CD1c-positive myeloid dendritic cell (primary cell): Measurements from ENCODE around the gene QSER1.
"Not testable (repeated sequence)": the region's sequence is repeated elsewhere in the genome, so short reads cannot be mapped to it uniquely, and the experiment has no call there.

Experiments used
- DNase-seq: peaks from one replicate; pipeline ENCODE4 v3.0.0-alpha.2; 2016; ENCODE audit errors: extremely low spot score

QSER1 gene

GRCh38 chr11:32892355-32893092, at the start of gene QSER1:
QSER1 (plus strand) TSS chr11:32892811; CDS start chr11:32893126, 315 bp downstream.
- DNase-seq, result peak; percentile 77

- no peak for DNase-seq
Measured at GRCh38 chr11:32843544-32843943, 49.1 kb upstream of the QSER1 start.

GRCh38 chr11:32847511-32847910, 45.1 kb upstream of the QSER1 start:
- peak; percentile 76 for DNase-seq

GRCh38 chr11:32849761-32850160, 42.9 kb upstream of the QSER1 start:
- peak; percentile 36 for DNase-seq

DNA sequence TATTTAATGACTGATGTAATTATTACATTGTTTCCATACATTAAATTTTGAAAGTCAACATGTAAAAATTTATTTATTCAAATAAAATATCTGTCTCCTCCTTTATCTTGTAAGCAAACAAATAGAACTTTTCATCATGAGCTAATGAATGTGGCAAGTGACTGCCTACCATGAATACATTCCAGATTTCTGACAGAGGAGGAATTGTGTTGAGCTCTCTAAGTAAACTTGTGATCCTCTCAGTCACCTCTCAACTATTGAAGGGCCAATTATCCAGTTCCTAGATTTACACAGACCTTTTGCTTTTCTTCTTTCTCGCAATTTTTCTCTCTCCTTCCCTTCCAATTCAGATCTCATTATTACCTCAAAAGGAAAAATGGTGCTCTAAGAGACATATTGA, 41.4 kb upstream of the QSER1 start:
- DNase-seq, result no peak

- DNase-seq, result peak; percentile 57
Measured at GRCh38 chr11:32852207-32852606, 40.4 kb upstream of the QSER1 start.

- no peak for DNase-seq
Measured at GRCh38 chr11:32855601-32856000, 37.0 kb upstream of the QSER1 start.

GRCh38 chr11:32858731-32859130, 33.9 kb upstream of the QSER1 start:
- DNase-seq, result no peak

DNA sequence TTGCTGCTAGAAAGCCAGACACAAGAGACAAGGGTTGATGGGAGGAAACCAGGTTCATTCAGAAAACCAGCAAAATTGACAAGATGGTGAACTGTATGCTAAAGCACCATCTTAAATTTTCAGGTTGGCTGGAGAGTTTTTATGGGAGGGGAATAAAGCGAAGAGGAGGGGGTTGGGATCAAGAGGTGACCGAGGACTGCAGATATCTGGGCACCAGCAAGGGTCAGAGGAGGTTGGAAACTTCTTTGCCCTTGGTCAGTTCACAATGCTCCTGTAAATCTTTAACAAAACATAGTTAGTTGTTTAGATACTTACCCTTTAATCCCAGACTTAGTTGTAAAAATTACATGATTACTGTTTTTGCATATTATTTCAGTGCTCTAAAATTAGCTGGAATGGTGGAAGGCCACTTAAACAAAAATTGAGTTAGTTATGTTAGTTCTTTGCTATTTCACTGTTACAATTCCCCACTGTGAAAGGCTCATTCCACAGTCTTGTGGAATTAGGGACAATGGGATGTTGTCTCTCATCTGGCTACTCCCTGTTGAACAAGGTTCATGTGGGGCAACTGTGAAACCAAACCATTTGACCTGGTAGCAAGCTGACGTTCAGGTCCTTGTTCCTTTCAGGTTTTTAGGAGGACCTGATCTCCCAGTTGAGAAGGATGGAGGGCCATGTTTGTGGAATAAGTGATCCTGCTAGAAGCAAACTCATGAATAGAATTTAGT, 30.6 kb upstream of the QSER1 start:
- DNase-seq, result no peak

DNA sequence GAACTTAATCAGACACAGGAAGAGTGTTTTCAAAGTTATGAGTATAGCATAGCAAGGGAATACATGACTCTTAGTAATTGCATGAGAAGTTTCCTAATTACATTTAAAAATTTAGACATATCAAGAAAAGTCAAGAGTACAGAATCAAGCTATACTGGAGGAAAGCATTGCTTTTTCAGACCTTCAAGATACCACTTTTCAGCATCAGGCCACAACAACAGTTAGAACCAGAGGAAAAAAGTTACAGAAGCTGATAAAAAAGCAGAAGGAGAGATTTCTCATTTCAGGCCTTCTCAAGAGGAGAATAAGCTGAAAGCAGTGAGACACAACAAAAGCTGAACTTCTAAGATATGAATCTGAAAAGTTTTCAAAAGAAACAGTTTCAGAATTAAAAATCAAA, 28.1 kb upstream of the QSER1 start:
- no peak for DNase-seq

GRCh38 chr11:32868752-32869151, 23.9 kb upstream of the QSER1 start:
- DNase-seq, result not testable (repeated sequence)

- DNase-seq, result no peak
Measured at GRCh38 chr11:32870676-32871075, 21.9 kb upstream of the QSER1 start.

DNA sequence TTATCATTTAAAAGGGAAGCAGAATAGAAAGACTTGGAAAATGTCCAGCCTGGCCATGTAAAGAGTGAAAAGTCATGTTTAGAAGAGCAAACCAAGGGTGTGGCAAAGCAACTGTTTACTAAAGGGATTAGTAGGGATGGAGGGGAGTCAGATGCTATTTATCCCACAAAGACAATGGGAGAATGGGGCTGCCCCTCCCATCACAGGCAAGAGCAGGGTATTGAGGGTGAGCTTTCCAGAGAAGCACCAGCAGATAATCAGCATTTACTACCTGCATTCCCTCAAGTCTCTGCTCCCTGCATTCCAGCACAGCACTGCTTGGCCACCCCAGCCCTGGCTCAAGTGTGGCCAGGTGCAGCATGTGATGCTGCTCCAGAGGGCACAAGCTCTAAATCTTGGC, 18.5 kb upstream of the QSER1 start:
- no peak for DNase-seq

DNA sequence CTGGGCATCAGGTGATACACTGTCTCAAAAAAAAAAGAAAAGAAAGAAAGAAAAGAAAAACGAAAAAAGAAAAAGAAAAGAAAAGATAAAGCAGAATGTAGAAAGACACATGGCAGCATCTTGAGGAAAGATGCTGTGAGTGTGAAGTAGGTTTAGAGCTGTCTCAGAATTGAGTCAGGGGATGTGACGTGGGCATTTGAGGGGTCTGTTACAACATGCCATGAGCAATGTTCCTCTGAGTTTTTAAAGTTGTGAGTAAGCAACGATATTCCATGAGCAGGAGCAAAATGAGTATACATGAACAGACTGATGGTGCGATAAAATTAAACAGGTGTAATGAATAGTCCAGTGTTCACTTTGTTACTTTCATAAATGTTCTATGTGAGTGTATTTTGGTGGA, 11.3 kb upstream of the QSER1 start:
- DNase-seq, result no peak

DNA sequence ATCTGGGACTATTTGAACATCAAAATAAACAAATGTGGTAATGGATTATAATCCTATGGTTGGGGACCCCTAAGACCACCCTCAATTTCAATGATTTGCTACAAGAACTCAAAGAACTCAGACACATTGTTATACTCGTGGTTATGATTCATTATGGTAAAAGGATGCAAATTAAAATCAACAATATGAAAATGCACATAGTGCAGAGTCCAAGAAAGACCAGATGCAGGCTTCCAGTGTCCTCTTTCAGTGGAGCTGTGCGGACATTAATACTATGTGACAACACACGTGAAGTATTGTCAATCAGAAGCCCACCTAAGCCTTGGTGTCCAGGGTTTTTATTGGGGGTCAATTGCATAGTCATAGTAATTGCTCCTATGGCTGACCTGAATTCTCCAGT, 9.2 kb upstream of the QSER1 start:
- no peak for DNase-seq

DNA sequence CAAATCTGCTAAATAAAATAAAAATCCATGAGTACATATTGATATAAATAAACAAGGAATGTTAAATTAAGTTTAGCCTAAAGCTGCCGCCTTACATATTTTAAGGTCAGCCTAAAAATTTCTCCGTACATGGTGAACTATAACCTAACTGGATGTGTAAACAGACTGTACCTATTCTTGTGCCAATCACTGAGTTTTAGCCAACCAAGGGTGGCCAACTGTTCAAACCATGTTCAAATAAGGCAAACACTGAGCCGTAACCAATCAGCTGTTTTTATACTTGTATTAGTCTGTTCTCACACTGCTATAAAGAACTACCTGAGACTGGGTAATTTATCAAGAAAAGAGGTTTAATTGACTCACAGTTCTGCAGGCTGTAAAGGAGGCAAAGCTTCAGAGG, 8.6 kb upstream of the QSER1 start:
- no peak for DNase-seq

- no peak for DNase-seq
Measured at GRCh38 chr11:32884770-32885384, 7.7 kb upstream of the QSER1 start.

- DNase-seq, result no peak
Measured at GRCh38 chr11:32885556-32885955, 7.1 kb upstream of the QSER1 start.

GRCh38 chr11:32886180-32886579, 6.4 kb upstream of the QSER1 start:
- no peak for DNase-seq

DNA sequence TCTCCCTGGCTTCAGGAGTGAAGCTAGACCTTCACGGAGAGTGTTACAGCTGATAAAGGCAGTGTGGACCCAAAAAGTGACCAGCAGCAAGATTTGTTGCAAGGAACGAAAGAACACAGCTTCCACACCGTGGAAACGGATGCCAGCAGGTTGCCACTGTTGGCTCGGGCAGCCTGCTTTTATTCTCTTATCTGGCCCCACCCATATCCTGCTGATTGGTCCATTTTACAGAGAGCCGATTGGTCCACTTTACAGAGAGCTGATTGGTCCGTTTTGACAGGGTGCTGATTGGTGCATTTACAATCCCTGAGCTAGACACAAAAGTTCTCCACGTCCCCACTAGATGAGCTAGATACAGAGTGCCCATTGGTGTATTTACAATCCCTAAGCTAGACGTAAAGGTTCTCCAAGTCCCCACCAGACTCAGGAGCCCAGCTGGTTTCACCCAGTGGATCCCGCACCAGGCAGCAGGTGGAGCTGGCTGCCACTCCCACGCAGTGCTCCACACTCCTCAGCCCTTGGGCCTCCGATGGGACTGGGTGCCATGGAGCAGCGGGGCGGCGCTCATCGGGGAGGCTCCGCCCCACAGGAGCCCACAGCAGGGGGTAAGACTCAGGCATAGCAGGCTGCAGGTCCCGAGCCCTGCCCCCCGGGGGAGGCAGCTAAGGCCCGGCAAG, 4.8 kb upstream of the QSER1 start:
- DNase-seq, result not testable (repeated sequence)

GRCh38 chr11:32888384-32888710, 4.3 kb upstream of the QSER1 start:
- not testable (repeated sequence) for DNase-seq

DNA sequence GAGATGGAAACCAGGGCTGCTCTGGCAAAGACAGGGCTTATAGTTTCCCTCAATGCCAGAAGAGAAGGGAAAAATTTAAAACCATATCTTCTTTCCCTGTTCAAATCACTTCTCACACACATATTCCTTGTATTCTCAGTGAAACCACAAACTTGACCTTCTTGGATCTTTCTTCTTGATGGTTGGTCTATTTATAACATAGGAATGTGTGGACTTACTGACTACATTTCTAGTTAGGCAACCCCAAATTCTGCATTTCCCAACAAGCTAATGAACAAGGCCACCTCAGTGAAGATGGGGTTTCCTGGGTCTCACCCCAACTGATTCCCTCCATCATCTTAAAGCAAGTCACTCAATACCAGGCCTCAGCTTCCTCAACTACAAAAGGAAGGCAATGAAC, 3.8 kb upstream of the QSER1 start:
- no peak for DNase-seq
